GM19455 (cell line): ENCODE results near the gene MEI4.
"Not testable (repeated sequence)": the region's sequence is repeated elsewhere in the genome, so short reads cannot be mapped to it uniquely, and the experiment has no call there.

Experiments
- ATAC-seq: cut with Tn5 transposase; IDR thresholded peaks from one replicate; pipeline ENCODE4 v1.9.1; 2021; ENCODE audit not compliant: unreplicated experiment

Gene MEI4

GRCh38 chr6:77814119-77814518 is 161.3 kb downstream of the MEI4 start:
- ATAC-seq = no peak

- ATAC-seq = no peak
Observed at GRCh38 chr6:77815531-77815930, 162.7 kb downstream of the MEI4 start.

GRCh38 chr6:77816766-77817270 is 164.0 kb downstream of the MEI4 start:
- ATAC-seq = no peak

GRCh38 chr6:77822265-77822664 is 169.4 kb downstream of the MEI4 start:
- ATAC-seq = no peak

- ATAC-seq = no peak
Observed at GRCh38 chr6:77825204-77825603, 172.4 kb downstream of the MEI4 start.

GRCh38 chr6:77829736-77830135 is 176.9 kb downstream of the MEI4 start:
- ATAC-seq = no peak

GRCh38 chr6:77833749-77834148 is 180.9 kb downstream of the MEI4 start:
- ATAC-seq = not testable (repeated sequence)

- no peak for ATAC-seq
Observed at GRCh38 chr6:77834591-77834996, 181.8 kb downstream of the MEI4 start.

GRCh38 chr6:77837034-77837784 is 184.4 kb downstream of the MEI4 start:
- no peak for ATAC-seq

- no peak for ATAC-seq
Observed at GRCh38 chr6:77839292-77839691, 186.5 kb downstream of the MEI4 start.

GRCh38 chr6:77844822-77845221 is 192.0 kb downstream of the MEI4 start:
- no peak for ATAC-seq

GRCh38 chr6:77853401-77853800 is 200.6 kb downstream of the MEI4 start:
- no peak for ATAC-seq

GRCh38 chr6:77856391-77856790 is 203.6 kb downstream of the MEI4 start:
- no peak for ATAC-seq

GRCh38 chr6:77857421-77857820 is 204.6 kb downstream of the MEI4 start:
- no peak for ATAC-seq

GRCh38 chr6:77876300-77876699 is 223.5 kb downstream of the MEI4 start:
- ATAC-seq = no peak

GRCh38 chr6:77879527-77879926 is 226.7 kb downstream of the MEI4 start:
- no peak for ATAC-seq

GRCh38 chr6:77880501-77880900 is 227.7 kb downstream of the MEI4 start:
- no peak for ATAC-seq

GRCh38 chr6:77883851-77884250 is 231.0 kb downstream of the MEI4 start:
- no peak for ATAC-seq

GRCh38 chr6:77893391-77893790 is 240.6 kb downstream of the MEI4 start:
- no peak for ATAC-seq

- ATAC-seq = no peak
Observed at GRCh38 chr6:77906070-77906469, 253.2 kb downstream of the MEI4 start.

GRCh38 chr6:77910826-77911225 is 258.0 kb downstream of the MEI4 start:
- ATAC-seq = no peak

- ATAC-seq = no peak
Observed at GRCh38 chr6:77926198-77926751, 273.4 kb downstream of the MEI4 start.

- no peak for ATAC-seq
Observed at GRCh38 chr6:77930382-77930781, 277.5 kb downstream of the MEI4 start.
